Uterus (tissue), 4 donors: ENCODE results near the gene RSPH6A. TPM values are rescaled to one million over a fixed set of nuclear protein-coding genes. Genes with fewer than 3 reads are reported as not detected.
A peak's percentile ranks its signal among the peaks of the same experiment; 100 is the strongest.

Source experiments
- DNase-seq, 2 donors: peaks; one replicate each; pipeline ENCODE4 v3.0.0-alpha.2; 2019 to 2020
- H3K27ac ChIP-seq, 2 donors: fragments of 200-600 bp; sonication (generic); 1 replicate in 1 of 2; 2 replicates in 1 of 2; pipeline ENCODE4 v1.5.1; 2016 to 2018
- H3K27me3 ChIP-seq, 2 donors: fragments of 200-600 bp; sonication (generic); one replicate each; pipeline ENCODE4 v1.5.1; 2018 to 2019; ENCODE audit warnings: control low read depth in 1 of 2
- H3K36me3 ChIP-seq, 2 donors: fragments of 200-600 bp; sonication (generic); one replicate each; pipeline ENCODE4 v1.5.1; 2019; ENCODE audit warnings: control low read depth in 1 of 2
- H3K4me1 ChIP-seq, 2 donors: fragments of 200-600 bp; sonication (generic); one replicate each; pipeline ENCODE4 v1.5.1; 2018 to 2019; ENCODE audit warnings: control low read depth in 1 of 2
- H3K4me3 ChIP-seq, 2 donors: fragments of 200-600 bp; sonication (generic); 1 replicate in 1 of 2; 2 replicates in 1 of 2; pipeline ENCODE4 v1.5.1; 2018 to 2019; ENCODE audit warnings: mild to moderate bottlenecking in 1 of 2
- H3K9me3 ChIP-seq, 2 donors: fragments of 200-600 bp; sonication (generic); one replicate each; pipeline ENCODE4 v1.5.1; 2019; ENCODE audit warnings: control low read depth in 1 of 2
- CTCF ChIP-seq, 4 experiments: fragments of 200-600 bp in 2 of 4; fragments of 450-650 bp in 2 of 4; sonication (generic) in 2 of 4; IDR thresholded peaks; one replicate each; pipeline ENCODE4 v1.5.1; 2016 to 2019; ENCODE audit warnings: antibody characterized with exemption in 4 of 4, mild to moderate bottlenecking in 2 of 4, moderate library complexity in 1 of 4
- POLR2A ChIP-seq, 2 donors: fragments of 450-650 bp; IDR thresholded peaks; one replicate each; pipeline ENCODE4 v1.6.1; 2016; ENCODE audit warnings: antibody characterized with exemption in 2 of 2, mild to moderate bottlenecking in 1 of 2, moderate library complexity in 1 of 2
- intact Hi-C: fragments of 100-400 bp; cut with DNase I; formaldehyde crosslinking; loops from one replicate; pipeline ENCODE4 v1.15.1; 2023; ENCODE audit warnings: low total_unique reads
- total RNA-seq, 4 donors: library from RNA; depleted of rRNA in 3 of 4; stranded (reverse); fragments of >200 nt in 3 of 4; gene quantifications; one replicate each; pipeline versions ENCODE4 v1.1.0 to v1.2.4, GENCODE V29; 2014 to 2023
- donor health status: DM: yes; HTN: yes; CAD: no.

RSPH6A gene
- total RNA-seq, 4 donors from 2014 or later: 0.14 to 0.40 TPM; not detected in 2

- no peak for TF ChIP-seq POLR2A (IDR thresholded peaks at IDR 0.05)
- TF ChIP-seq CTCF (IDR thresholded peaks at IDR 0.05): no peak
- H3K4me3 ChIP-seq: peak overlapping the region; percentile 47 to 94
- H3K9me3 ChIP-seq: no peaks in the 10 kb centered on the region
- H3K4me1 ChIP-seq: peaks cover 7 to 33% of the 10 kb centered on the region in 2 donors
- intact Hi-C loops: no loop called here
- H3K27me3 ChIP-seq: no peaks in the 10 kb centered on the region
- no peak for DNase-seq
- H3K36me3 ChIP-seq: no peaks in the 10 kb centered on the region
- peak overlapping the region; percentile 90 to 92 for H3K27ac ChIP-seq
Measured at GRCh38 chr19:45768655-45768983, 46.5 kb downstream of the RSPH6A start.

GRCh38 chr19:45767881-45768654 lies 47.0 kb downstream of the RSPH6A start:
- peak overlapping the region; percentile 90 to 92 for H3K27ac ChIP-seq
- no peaks in the 10 kb centered on the region for H3K27me3 ChIP-seq
- peak overlapping the region; percentile 47 to 94 for H3K4me3 ChIP-seq
- intact Hi-C loops: no loop called here
- H3K36me3 ChIP-seq: no peaks in the 10 kb centered on the region
- no peaks in the 10 kb centered on the region for H3K9me3 ChIP-seq
- peak; percentile 75 to 77 for DNase-seq
- peaks cover 12 to 37% of the 10 kb centered on the region in 2 donors for H3K4me1 ChIP-seq
- peak in 2 of 4 experiments; percentile 1 to 3 for TF ChIP-seq CTCF (IDR thresholded peaks at IDR 0.05)
- TF ChIP-seq POLR2A (IDR thresholded peaks at IDR 0.05): peak; percentile 29 to 51

GRCh38 chr19:45767410-45767880 lies 47.7 kb downstream of the RSPH6A start:
- peaks cover 12 to 37% of the 10 kb centered on the region in 2 donors for H3K4me1 ChIP-seq
- H3K27me3 ChIP-seq: no peaks in the 10 kb centered on the region
- no peaks in the 10 kb centered on the region for H3K36me3 ChIP-seq
- no peaks in the 10 kb centered on the region for H3K9me3 ChIP-seq
- peak overlapping the region; percentile 47 to 94 for H3K4me3 ChIP-seq
- H3K27ac ChIP-seq: peak overlapping the region; percentile 90 to 92
- TF ChIP-seq POLR2A (IDR thresholded peaks at IDR 0.05) (peak; percentile 75 to 77), CTCF (IDR thresholded peaks at IDR 0.05) (peak in 2 of 4 experiments; percentile 5 to 10)
- intact Hi-C loops: no loop called here
- peak; percentile 83 to 88 for DNase-seq

- no peaks in the 10 kb centered on the region for H3K36me3 ChIP-seq
- peak overlapping the region; percentile 47 to 94 for H3K4me3 ChIP-seq
- no peaks in the 10 kb centered on the region for H3K27me3 ChIP-seq
- intact Hi-C loops: no loop called here
- peak overlapping the region; percentile 90 to 92 for H3K27ac ChIP-seq
- DNase-seq: no peak
- TF ChIP-seq CTCF (IDR thresholded peaks at IDR 0.05): no peak
- TF ChIP-seq POLR2A (IDR thresholded peaks at IDR 0.05): no peak
- H3K9me3 ChIP-seq: no peaks in the 10 kb centered on the region
- peaks cover 12 to 37% of the 10 kb centered on the region in 2 donors for H3K4me1 ChIP-seq
Measured at GRCh38 chr19:45766869-45767346, 48.2 kb downstream of the RSPH6A start.

GRCh38 chr19:45766296-45766868 lies 48.7 kb downstream of the RSPH6A start:
- H3K27me3 ChIP-seq: no peaks in the 10 kb centered on the region
- peaks cover 12 to 37% of the 10 kb centered on the region in 2 donors for H3K4me1 ChIP-seq
- intact Hi-C loops: no loop called here
- peak overlapping the region; percentile 90 to 92 for H3K27ac ChIP-seq
- H3K4me3 ChIP-seq: peak overlapping the region; percentile 47 to 94
- DNase-seq: peak in 1 of 2 donors; percentile 33
- H3K9me3 ChIP-seq: no peaks in the 10 kb centered on the region
- no peak for TF ChIP-seq CTCF (IDR thresholded peaks at IDR 0.05)
- no peak for TF ChIP-seq POLR2A (IDR thresholded peaks at IDR 0.05)
- H3K36me3 ChIP-seq: no peaks in the 10 kb centered on the region
